RWPE2 (cell line): Measurements from ENCODE around the gene SMCO4.
"Not testable (repeated sequence)": the region's sequence is repeated elsewhere in the genome, so short reads cannot be mapped to it uniquely, and the experiment has no call there.

Source experiments
- ATAC-seq: fragments of 200-7000 bp; cut with Tn5 transposase; 3 replicates; pipeline ENCODE4 v1.9.1; 2021; ENCODE audit warnings: low read depth
- DNase-seq: peaks from one replicate; pipeline ENCODE4 v3.0.0-alpha.2; 2020; ENCODE audit warnings: low spot score
- H3K27ac ChIP-seq: fragments of 450-650 bp; 2 replicates; pipeline ENCODE4 v1.5.1; 2017; ENCODE audit warnings: mild to moderate bottlenecking; ENCODE audit not compliant: poor library complexity, severe bottlenecking
- H3K27me3 ChIP-seq: fragments of 250-450 bp; sonication (Bioruptor Pico); 2 replicates; pipeline ENCODE4 v1.5.1; 2021; ENCODE audit warnings: mild to moderate bottlenecking, moderate library complexity; ENCODE audit not compliant: insufficient read depth, poor library complexity, severe bottlenecking
- H3K36me3 ChIP-seq: fragments of 250-450 bp; sonication (Bioruptor Pico); 2 replicates; pipeline ENCODE4 v1.5.1; 2020; ENCODE audit warnings: low read depth, mild to moderate bottlenecking, moderate library complexity
- H3K4me1 ChIP-seq: fragments of 250-450 bp; sonication (Bioruptor Pico); 2 replicates; pipeline ENCODE4 v1.5.1; 2021; ENCODE audit warnings: mild to moderate bottlenecking, moderate library complexity; ENCODE audit not compliant: insufficient read depth, poor library complexity, severe bottlenecking
- H3K4me3 ChIP-seq: fragments of 250-450 bp; sonication (Bioruptor Pico); 2 replicates; pipeline ENCODE4 v1.5.1; 2021; ENCODE audit warnings: mild to moderate bottlenecking, moderate library complexity; ENCODE audit not compliant: severe bottlenecking
- H3K9me3 ChIP-seq: fragments of 250-450 bp; sonication (Bioruptor Pico); 2 replicates; pipeline ENCODE4 v1.5.1; 2021; ENCODE audit warnings: mild to moderate bottlenecking, moderate library complexity; ENCODE audit not compliant: severe bottlenecking
- CTCF ChIP-seq: fragments of 450-650 bp; IDR thresholded peaks from one replicate; pipeline ENCODE4 v1.5.1; 2017; ENCODE audit warnings: mild to moderate bottlenecking, moderate library complexity; ENCODE audit not compliant: poor library complexity, severe bottlenecking

The SMCO4 gene

DNA sequence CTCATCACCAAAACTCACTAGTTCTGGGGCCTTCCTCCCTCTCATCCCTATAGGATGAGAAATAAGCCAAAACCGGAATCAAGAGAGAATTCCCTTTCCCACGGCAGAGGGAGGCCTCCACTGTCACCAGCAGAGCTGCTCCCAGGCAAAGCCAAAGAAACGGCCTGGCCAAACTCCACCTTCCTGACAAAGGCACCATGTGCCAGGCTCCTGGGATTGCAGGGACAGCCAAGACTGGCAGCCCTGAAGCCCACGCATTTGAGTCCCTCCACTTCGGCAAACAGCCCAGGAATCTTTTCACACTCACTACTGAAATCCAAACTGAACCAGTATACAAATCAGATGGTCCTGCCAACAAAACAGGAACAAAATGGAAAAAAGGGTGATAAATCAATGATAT is 6.1 kb downstream of the SMCO4 start:
- Histone ChIP-seq H3K4me1 (no peaks in the 10 kb centered on the region), H3K27ac (no peak overlapping the region), H3K27me3 (no peaks in the 10 kb centered on the region), H3K36me3 (no peaks in the 10 kb centered on the region), H3K4me3 (no peak overlapping the region), H3K9me3 (no peaks in the 10 kb centered on the region)
- no peak for TF ChIP-seq CTCF
- ATAC-seq: no peak
- DNase-seq: no peak

GRCh38 chr11:93536101-93536861 is 6.9 kb downstream of the SMCO4 start:
- H3K27me3 ChIP-seq: no peaks in the 10 kb centered on the region
- no peak overlapping the region for H3K27ac ChIP-seq
- no peaks in the 10 kb centered on the region for H3K9me3 ChIP-seq
- no peaks in the 10 kb centered on the region for H3K36me3 ChIP-seq
- no peaks in the 10 kb centered on the region for H3K4me1 ChIP-seq
- H3K4me3 ChIP-seq: no peak overlapping the region
- TF ChIP-seq CTCF: no peak
- DNase-seq: no peak
- ATAC-seq: no peak

GRCh38 chr11:93535578-93535977 is 7.6 kb downstream of the SMCO4 start:
- H3K27me3 ChIP-seq, H3K4me1 ChIP-seq, H3K9me3 ChIP-seq, ATAC-seq, H3K4me3 ChIP-seq, H3K27ac ChIP-seq, H3K36me3 ChIP-seq, DNase-seq: not testable (repeated sequence)

DNA sequence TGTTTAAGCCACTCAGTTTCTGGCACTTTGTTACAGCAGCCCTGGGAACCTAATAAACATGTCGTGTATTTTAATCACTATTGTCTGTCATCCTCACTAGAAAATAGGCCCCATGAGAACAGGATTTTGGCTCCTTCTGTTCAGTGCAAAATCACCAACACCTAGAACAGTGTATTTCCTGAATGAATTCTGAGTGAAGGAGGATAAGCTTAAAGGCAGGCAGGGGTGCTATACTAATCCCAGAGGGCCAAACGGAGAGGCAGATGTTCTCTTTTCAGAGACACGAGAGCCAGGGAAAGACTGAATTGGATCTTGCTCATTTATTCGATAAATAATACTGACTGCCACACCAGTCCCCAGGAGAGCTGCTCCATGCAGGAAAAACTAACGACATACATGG is 10.4 kb downstream of the SMCO4 start:
- DNase-seq: no peak
- no peak for TF ChIP-seq CTCF
- Histone ChIP-seq H3K36me3 (no peaks in the 10 kb centered on the region), H3K27ac (no peak overlapping the region), H3K4me3 (no peak overlapping the region), H3K4me1 (no peaks in the 10 kb centered on the region), H3K9me3 (no peaks in the 10 kb centered on the region), H3K27me3 (no peaks in the 10 kb centered on the region)
- ATAC-seq: no peak

DNA sequence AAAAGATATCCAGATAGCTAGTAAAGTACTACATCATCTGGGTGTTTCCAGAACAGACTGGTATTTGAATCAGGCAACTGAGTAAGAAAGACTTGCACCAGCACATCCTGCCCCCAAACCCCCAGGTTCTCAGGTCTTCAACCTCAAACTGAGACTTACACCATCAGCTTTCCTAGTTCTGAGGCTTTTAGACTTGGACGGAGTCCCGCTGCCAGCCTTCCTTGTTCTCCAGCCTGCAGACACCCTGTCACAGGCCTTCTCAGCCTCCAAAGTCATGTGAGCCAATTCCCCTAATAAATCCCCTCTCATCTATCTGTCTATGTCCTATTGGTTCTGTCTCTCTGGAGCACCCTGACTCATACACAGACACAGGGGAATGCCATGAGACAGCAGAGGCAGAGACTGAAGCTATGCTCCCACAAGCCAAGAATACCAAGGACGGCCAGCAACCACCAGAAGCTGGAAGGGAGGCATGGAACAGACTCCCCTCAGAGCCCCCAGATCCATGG is 10.9 kb downstream of the SMCO4 start:
- H3K27me3 ChIP-seq: no peaks in the 10 kb centered on the region
- DNase-seq: no peak
- no peaks in the 10 kb centered on the region for H3K36me3 ChIP-seq
- TF ChIP-seq CTCF: no peak
- no peak overlapping the region for H3K27ac ChIP-seq
- no peak overlapping the region for H3K4me3 ChIP-seq
- no peaks in the 10 kb centered on the region for H3K4me1 ChIP-seq
- ATAC-seq: peak; percentile 17; the same call in 1 of the 3 replicates
- no peaks in the 10 kb centered on the region for H3K9me3 ChIP-seq
